22Rv1 (cell line): ENCODE measurements around the gene CD101.

Experiments
- H3K27ac ChIP-seq: fragments of 450-650 bp; 2 replicates; pipeline ENCODE4 v1.5.1; 2017
- ZFX ChIP-seq: fragments of 450-650 bp; IDR thresholded peaks from 2 replicates; pipeline ENCODE4 v1.6.1; 2017; ENCODE audit warnings: antibody characterized with exemption, borderline replicate concordance
- TF ChIP-seq, protein P1 (sequence below): fragments of 450-650 bp; IDR thresholded peaks from 2 replicates; pipeline ENCODE4 v1.5.1; 2017; ENCODE audit warnings: mild to moderate bottlenecking

Gene CD101

DNA sequence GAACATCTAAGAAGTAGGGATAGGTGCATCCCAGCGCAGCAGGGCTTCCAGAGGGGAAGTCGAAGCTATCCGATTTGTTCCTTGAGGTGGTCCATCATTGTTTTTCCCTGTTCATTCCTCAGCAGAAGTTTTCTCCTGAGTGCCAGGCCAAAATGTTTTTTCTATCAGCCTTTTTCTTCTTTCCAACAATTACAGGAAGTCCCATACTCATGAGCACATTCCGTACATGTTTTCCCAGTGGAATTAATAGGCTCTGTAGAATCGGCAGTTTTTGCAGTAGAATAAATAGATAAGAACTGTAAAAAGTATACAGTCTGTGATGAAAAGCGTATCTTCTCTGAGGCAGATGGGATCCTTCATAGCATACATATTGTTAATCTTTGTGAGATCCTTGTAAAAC is 24.8 kb downstream of the CD101 start:
- TF ChIP-seq, protein P1, sequence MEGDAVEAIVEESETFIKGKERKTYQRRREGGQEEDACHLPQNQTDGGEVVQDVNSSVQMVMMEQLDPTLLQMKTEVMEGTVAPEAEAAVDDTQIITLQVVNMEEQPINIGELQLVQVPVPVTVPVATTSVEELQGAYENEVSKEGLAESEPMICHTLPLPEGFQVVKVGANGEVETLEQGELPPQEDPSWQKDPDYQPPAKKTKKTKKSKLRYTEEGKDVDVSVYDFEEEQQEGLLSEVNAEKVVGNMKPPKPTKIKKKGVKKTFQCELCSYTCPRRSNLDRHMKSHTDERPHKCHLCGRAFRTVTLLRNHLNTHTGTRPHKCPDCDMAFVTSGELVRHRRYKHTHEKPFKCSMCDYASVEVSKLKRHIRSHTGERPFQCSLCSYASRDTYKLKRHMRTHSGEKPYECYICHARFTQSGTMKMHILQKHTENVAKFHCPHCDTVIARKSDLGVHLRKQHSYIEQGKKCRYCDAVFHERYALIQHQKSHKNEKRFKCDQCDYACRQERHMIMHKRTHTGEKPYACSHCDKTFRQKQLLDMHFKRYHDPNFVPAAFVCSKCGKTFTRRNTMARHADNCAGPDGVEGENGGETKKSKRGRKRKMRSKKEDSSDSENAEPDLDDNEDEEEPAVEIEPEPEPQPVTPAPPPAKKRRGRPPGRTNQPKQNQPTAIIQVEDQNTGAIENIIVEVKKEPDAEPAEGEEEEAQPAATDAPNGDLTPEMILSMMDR = no peak
- TF ChIP-seq ZFX = no peak
- no peak overlapping the region for H3K27ac ChIP-seq

DNA sequence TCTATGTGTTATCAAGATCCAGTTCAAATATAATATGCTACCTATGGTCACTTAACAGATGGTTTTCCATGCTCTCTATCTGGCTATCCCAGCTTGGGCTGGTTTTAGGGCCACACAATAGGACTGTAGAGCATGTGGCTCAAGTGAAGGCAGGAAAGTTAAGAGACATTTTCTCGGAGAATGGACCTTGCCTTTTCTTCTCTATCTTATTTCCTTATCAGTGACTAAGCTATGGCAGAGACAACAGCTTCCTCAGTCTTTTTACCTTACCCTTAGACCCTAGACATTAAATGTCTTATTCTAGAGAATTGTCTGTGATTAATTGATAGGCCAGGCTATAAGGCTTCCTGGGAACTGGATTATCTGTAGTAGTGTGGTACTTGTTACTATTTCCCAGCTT is 28.1 kb downstream of the CD101 start:
- TF ChIP-seq, protein P1 = no peak
- no peak for TF ChIP-seq ZFX
- H3K27ac ChIP-seq = no peak overlapping the region

DNA sequence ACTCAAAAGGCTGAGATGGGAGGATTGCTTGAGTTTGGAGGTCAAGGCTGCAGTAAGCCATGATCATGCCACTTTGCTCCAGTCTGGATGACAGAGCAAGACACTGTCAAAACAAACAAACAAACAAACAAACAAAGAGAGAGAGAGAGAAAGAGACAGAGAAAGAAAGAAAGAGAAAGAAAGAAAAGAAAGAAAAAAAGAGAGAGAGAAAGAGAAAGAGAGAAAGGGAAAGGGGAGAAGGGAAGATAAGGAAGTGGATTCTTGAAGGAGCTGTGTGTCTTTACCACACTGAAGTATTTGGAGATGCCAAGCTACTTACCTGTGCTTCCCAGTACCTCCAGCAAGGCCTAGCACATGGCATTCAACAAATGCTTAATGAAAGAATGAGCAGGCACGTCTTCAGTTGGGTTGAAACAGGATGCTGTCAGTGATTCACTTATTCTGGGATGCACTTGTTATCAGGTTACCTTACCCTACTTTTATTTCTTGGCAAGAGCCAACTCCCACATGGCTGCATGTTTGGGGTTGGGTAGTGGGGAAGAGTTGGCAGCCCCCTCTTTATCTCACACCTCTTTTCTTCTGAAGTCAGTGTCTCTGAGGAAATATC is 28.8 kb downstream of the CD101 start:
- TF ChIP-seq ZFX = no peak
- TF ChIP-seq, protein P1 = no peak
- H3K27ac ChIP-seq = no peak overlapping the region

DNA sequence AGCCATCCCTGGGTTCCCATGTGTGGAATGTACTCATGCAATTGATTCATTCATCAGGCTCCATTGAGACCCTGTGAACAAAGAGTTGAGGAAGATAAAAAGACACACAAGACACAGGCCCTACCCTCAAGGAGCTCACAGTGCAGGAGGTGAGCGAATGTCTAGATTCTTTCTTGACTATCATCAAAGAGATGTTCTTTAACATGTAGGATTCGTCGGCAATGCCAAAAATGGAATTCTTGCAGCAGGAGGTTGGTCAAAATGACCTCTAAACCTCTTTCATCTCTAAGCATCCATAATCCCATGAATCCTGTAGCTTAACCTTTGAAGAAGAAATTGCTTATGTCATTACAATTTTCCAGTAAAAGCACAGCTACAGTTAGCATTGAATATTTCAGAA is 30.7 kb downstream of the CD101 start:
- TF ChIP-seq ZFX = no peak
- TF ChIP-seq, protein P1 = no peak
- H3K27ac ChIP-seq = no peak overlapping the region

DNA sequence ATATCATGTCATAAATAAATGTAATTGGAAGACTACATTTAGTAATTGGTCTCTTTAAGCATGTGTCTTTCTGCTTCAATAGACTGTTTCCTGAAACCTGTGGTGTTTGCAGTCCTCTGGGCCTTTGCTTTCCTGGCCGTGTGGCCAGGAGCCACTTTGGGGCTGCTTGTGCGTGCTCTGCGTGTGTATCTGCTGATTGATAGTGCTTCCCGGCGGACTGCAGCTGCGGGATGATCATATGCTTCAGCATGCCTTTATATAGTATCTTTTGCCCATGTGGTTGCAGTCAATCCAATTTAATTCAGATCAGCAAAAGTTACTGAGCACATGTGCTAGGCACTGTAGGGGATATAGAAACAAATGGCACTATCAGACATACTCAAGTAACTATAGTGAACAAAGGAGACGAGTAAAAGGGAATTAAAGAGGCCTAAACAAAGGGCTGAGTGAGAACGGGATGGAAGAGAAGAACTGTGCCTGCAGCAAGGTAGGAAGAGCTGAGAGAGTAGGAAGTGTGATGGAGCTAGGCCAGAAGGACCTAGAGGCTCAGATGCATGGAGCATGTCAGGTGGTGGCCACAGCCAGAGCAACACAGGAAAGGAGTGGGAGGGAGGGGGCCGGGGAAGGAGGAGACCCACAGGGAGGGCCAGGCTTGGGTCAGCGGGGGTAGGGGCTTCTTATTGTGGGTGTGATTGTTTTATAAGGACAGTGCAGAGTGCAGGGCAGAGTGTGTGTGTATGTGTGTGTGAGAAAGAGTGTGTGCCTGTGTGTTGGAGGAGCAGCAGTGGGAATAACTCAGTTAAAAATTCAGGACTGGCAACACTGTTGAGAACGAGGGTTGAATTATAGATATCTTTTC is 31.4 kb downstream of the CD101 start:
- H3K27ac ChIP-seq = no peak overlapping the region
- TF ChIP-seq, protein P1 = no peak
- no peak for TF ChIP-seq ZFX

DNA sequence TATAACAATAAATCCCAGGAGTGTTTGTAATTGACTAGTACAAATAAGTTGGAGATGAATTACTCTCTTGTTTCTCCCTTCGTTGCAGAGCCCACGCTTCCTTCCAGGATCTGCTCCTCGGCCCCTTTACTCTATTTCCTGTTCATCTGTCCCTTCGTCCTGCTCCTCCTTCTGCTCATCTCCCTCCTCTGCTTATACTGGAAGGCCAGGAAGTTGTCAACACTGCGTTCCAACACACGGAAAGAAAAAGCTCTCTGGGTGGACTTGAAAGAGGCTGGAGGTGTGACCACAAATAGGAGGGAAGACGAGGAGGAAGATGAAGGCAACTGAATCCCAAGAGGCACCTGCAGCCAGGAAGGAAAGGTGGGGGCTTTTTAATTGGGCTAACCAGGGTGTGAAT is 32.2 kb downstream of the CD101 start:
- no peak for TF ChIP-seq ZFX
- TF ChIP-seq, protein P1 = no peak
- no peak overlapping the region for H3K27ac ChIP-seq

DNA sequence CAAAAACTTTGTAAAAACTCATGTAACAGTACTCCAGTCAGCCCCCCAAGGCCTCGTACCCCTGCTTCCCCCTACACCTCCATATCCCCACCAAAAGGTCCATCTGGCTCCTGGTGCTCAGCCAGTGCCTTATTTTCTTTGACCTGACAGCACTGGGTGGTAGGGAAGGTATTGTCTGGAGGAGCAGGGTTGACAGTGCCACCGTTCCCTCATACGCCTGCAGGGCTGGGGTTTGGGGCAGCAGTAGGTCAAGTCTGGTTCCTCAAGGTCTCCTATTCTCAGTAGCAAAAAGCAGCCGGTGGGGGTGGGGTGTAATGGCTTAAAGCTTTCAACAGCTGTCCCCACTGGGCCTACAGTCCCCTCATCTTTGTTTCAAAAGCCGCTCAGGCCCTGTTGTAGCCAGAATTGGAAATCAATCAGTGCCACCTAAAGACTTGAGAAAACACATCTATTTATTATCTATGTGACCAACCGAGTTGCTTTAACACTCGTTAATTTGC is 33.3 kb downstream of the CD101 start:
- no peak for TF ChIP-seq ZFX
- TF ChIP-seq, protein P1 = no peak

More for the DNA sequence above, 33.3 kb downstream of the CD101 start:
- no peak overlapping the region for H3K27ac ChIP-seq
